Measurements from ENCODE around the gene EXOC6B. TPM values are rescaled to one million over a fixed set of nuclear protein-coding genes. Genes with fewer than 3 reads are reported as not detected.

The EXOC6B gene
- total and polyA plus RNA-seq, 10 of the 15 experiments (the other 5 are each of a cell fraction or from before 2014, with no cell fraction given), result 0.23 to 2.2 (median 1.2) TPM

DNA sequence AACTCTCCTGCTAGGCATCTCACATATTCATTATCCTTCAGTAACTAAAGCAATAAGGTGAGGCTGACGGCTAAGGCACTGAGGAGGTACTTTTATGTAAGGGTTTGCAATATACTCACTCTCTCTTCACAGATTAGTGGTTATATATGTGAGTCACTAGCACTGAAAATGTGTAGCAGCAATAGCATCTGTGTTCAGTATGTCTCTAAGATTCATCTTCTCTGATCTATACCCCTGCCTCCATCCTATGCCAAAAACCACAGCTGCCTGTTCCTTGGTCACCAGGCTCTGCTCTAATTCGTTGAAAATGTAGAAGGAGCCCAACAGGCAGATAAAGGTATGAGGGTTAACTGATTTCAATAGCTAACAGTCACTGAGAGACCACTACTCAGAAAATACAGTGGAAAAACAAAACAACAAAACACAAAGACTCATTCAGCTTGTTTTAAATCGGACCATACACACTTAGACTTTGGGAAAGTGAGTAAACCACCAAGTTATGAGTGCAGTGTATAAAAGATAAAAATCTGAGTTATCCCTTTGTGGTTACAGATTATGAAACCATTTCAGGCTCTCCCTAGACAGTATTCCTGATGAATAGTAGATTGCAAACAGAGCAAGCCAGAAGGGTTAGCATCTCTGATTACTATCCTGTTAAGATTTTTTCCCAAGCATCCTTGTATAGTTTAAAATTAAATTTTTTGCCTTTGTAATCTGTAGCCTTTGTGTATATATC, 602.8 kb downstream of the EXOC6B start:
- ChIA-PET CTCF (interaction anchor here (0.8 to 1.3 kb wide), 2 partner anchors 10 to 299 kb away, joined by 3 read pairs; no protein-coding TSS in a partner anchor), SMC1A (ENCODE audit: uncharacterized antibody, unreplicated experiment) (no interaction called here), POLR2A (no interaction called here), RAD21 (ENCODE audit: unreplicated experiment) (no interaction called here)
- H3K4me2 ChIP-seq (ENCODE audit: control insufficient read depth, insufficient read depth), result no peak overlapping the region
- H2AFZ ChIP-seq (ENCODE audit: control insufficient read depth, low read depth, low read length), result no peak overlapping the region
- DNase-seq (ENCODE audit: low read depth, low spot score) (no peak), ATAC-seq (no peak), FAIRE-seq (no peak)
- BruUV-seq (replicated peaks), result no TSS peak
- no peaks in the 10 kb centered on the region for H3K9me3 ChIP-seq (replicated peaks; ENCODE audit: control insufficient read depth, insufficient read depth, low read length)
- no peak overlapping the region for H3K4me3 ChIP-seq
- no peaks in the 10 kb centered on the region for H3K79me2 ChIP-seq (ENCODE audit: control insufficient read depth, insufficient read depth, low read length)
- 11% methylated on average over 3 of the region's 3 CpGs for WGBS (ENCODE audit: insufficient coverage, insufficient replicate concordance, low lambda C conversion rate, missing lambda C conversion rate)
- no peaks in the 10 kb centered on the region for H4K20me1 ChIP-seq (ENCODE audit: control insufficient read depth, insufficient read depth)
- H3K36me3 ChIP-seq (ENCODE audit: control insufficient read depth in 2 of 2, insufficient read depth in 2 of 2, low read length in 1 of 2), result no peaks in the 10 kb centered on the region
- no peaks in the 10 kb centered on the region for H3K4me1 ChIP-seq (ENCODE audit: control insufficient read depth, insufficient read depth, low read length)
- in situ Hi-C loops (cut with MboI), result no loop called here
- no peak overlapping the region for H3K27ac ChIP-seq (ENCODE audit: control insufficient read depth, insufficient read depth)
- no peak overlapping the region for H3K9ac ChIP-seq (ENCODE audit: control insufficient read depth, insufficient read depth, low read length)
- no peaks in the 10 kb centered on the region for H3K27me3 ChIP-seq (replicated peaks in 1 of 2; ENCODE audit: control insufficient read depth in 2 of 2, insufficient read depth in 2 of 2, low read length in 1 of 2)
- intact Hi-C loops (cut with micrococcal nuclease; ENCODE audit: unreplicated experiment), result no loop called here
- TF ChIP-seq SREBF2 (IDR thresholded peaks at IDR 0.05; ENCODE audit: low read length), result no peak
- TF ChIP-seq WRNIP1 (IDR thresholded peaks at IDR 0.05; ENCODE audit: borderline replicate concordance, low read depth, low read length), result no peak
- TF ChIP-seq, protein P1, sequence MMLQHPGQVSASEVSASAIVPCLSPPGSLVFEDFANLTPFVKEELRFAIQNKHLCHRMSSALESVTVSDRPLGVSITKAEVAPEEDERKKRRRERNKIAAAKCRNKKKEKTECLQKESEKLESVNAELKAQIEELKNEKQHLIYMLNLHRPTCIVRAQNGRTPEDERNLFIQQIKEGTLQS (IDR thresholded peaks at IDR 0.05; ENCODE audit: borderline replicate concordance, extremely low read depth, low read depth, low read length), result no peak
- TF ChIP-seq, protein P2, sequence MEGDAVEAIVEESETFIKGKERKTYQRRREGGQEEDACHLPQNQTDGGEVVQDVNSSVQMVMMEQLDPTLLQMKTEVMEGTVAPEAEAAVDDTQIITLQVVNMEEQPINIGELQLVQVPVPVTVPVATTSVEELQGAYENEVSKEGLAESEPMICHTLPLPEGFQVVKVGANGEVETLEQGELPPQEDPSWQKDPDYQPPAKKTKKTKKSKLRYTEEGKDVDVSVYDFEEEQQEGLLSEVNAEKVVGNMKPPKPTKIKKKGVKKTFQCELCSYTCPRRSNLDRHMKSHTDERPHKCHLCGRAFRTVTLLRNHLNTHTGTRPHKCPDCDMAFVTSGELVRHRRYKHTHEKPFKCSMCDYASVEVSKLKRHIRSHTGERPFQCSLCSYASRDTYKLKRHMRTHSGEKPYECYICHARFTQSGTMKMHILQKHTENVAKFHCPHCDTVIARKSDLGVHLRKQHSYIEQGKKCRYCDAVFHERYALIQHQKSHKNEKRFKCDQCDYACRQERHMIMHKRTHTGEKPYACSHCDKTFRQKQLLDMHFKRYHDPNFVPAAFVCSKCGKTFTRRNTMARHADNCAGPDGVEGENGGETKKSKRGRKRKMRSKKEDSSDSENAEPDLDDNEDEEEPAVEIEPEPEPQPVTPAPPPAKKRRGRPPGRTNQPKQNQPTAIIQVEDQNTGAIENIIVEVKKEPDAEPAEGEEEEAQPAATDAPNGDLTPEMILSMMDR (IDR thresholded peaks at IDR 0.05 in 2 of 3, conservative IDR thresholded peaks at IDR 0.05 in 1 of 3; ENCODE audit: control insufficient read depth in 2 of 3, extremely low read depth in 1 of 3, insufficient read depth in 1 of 3, low read depth in 3 of 3, low read length in 3 of 3), result no peak

All from GM12878 (cell line).